Parathyroid adenoma (tissue), 2 donors: ENCODE data around the gene SAA1.

ENCODE experiments used
- H2AFZ ChIP-seq: fragments of 300-600 bp; sonication (generic); one replicate; pipeline ENCODE4 v1.7.0; 2017; ENCODE audit warnings: antibody characterized with exemption, mild to moderate bottlenecking
- H3K27ac ChIP-seq: fragments of 300-600 bp; sonication (generic); one replicate; pipeline ENCODE4 v1.7.0; 2017
- H3K27me3 ChIP-seq: fragments of 300-600 bp; sonication (generic); one replicate; pipeline ENCODE4 v1.7.0; 2017; ENCODE audit warnings: low read length; ENCODE audit not compliant: control insufficient read depth, insufficient read depth
- H3K36me3 ChIP-seq: fragments of 300-600 bp; sonication (generic); one replicate; pipeline ENCODE4 v1.7.0; 2017; ENCODE audit warnings: low read length; ENCODE audit not compliant: control insufficient read depth, insufficient read depth
- H3K4me1 ChIP-seq: fragments of 300-600 bp; sonication (generic); one replicate; pipeline ENCODE4 v1.7.0; 2017; ENCODE audit warnings: control low read depth
- H3K4me2 ChIP-seq: fragments of 300-600 bp; sonication (generic); one replicate; pipeline ENCODE4 v1.7.0; 2017; ENCODE audit warnings: low read length
- H3K4me3 ChIP-seq: fragments of 300-600 bp; sonication (generic); one replicate; pipeline ENCODE4 v1.7.0; 2017; ENCODE audit warnings: low read depth, low read length
- H3K79me2 ChIP-seq: fragments of 300-600 bp; sonication (generic); one replicate; pipeline ENCODE4 v1.7.0; 2017; ENCODE audit warnings: control low read depth
- H3K9ac ChIP-seq: fragments of 300-600 bp; sonication (generic); one replicate; pipeline ENCODE4 v1.7.0; 2017; ENCODE audit warnings: mild to moderate bottlenecking
- H3K9me3 ChIP-seq: fragments of 300-600 bp; sonication (generic); one replicate; pipeline ENCODE4 v1.7.0; 2017; ENCODE audit warnings: low read length; ENCODE audit not compliant: control insufficient read depth
- TF ChIP-seq, protein P1 (sequence below): fragments of 300-600 bp; sonication (generic); IDR thresholded peaks from one replicate; pipeline ENCODE4 v1.7.0; 2017; ENCODE audit warnings: antibody characterized with exemption, mild to moderate bottlenecking
- donor health status: primary hyperparathyroidism.

SAA1 gene

GRCh38 chr11:18225913-18226312 is 40.2 kb upstream of the SAA1 start:
- no peaks in the 10 kb centered on the region for H3K79me2 ChIP-seq
- H3K9ac ChIP-seq: no peak overlapping the region
- no peaks in the 10 kb centered on the region for H3K9me3 ChIP-seq
- H3K4me3 ChIP-seq: no peak overlapping the region
- H2AFZ ChIP-seq: no peak overlapping the region
- no peaks in the 10 kb centered on the region for H3K36me3 ChIP-seq
- TF ChIP-seq, protein P1, sequence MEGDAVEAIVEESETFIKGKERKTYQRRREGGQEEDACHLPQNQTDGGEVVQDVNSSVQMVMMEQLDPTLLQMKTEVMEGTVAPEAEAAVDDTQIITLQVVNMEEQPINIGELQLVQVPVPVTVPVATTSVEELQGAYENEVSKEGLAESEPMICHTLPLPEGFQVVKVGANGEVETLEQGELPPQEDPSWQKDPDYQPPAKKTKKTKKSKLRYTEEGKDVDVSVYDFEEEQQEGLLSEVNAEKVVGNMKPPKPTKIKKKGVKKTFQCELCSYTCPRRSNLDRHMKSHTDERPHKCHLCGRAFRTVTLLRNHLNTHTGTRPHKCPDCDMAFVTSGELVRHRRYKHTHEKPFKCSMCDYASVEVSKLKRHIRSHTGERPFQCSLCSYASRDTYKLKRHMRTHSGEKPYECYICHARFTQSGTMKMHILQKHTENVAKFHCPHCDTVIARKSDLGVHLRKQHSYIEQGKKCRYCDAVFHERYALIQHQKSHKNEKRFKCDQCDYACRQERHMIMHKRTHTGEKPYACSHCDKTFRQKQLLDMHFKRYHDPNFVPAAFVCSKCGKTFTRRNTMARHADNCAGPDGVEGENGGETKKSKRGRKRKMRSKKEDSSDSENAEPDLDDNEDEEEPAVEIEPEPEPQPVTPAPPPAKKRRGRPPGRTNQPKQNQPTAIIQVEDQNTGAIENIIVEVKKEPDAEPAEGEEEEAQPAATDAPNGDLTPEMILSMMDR: no peak
- H3K4me1 ChIP-seq: no peaks in the 10 kb centered on the region
- no peak overlapping the region for H3K27ac ChIP-seq
- no peaks in the 10 kb centered on the region for H3K27me3 ChIP-seq
- H3K4me2 ChIP-seq: no peak overlapping the region

DNA sequence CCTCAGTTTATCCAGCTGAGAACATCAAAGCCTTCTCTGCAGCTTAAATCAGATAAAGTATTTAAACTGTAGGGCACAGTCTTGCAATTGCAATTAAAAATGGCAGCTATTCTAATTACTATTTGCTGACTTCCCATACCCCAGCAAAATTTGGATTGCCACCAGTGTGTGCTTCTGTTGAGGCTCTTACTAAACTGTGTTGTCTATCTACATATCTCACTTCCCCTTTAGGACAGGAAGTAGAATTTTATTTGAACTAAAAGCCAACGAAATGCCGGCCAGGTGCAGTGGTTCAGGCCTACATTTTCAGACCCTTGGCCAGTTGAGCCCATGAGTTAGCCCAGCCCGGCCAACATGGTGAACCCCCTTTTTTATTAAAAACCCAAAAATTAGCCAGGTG is 36.6 kb upstream of the SAA1 start:
- Histone ChIP-seq H3K27ac (no peak overlapping the region), H3K79me2 (no peaks in the 10 kb centered on the region), H3K9me3 (no peaks in the 10 kb centered on the region), H2AFZ (no peak overlapping the region), H3K4me3 (no peak overlapping the region), H3K9ac (no peak overlapping the region), H3K4me1 (no peaks in the 10 kb centered on the region), H3K27me3 (no peaks in the 10 kb centered on the region), H3K36me3 (no peaks in the 10 kb centered on the region), H3K4me2 (no peak overlapping the region)
- TF ChIP-seq, protein P1: no peak

GRCh38 chr11:18230859-18231258 is 35.2 kb upstream of the SAA1 start:
- H3K27me3 ChIP-seq: no peaks in the 10 kb centered on the region
- no peaks in the 10 kb centered on the region for H3K36me3 ChIP-seq
- H3K4me2 ChIP-seq: no peak overlapping the region
- H3K27ac ChIP-seq: no peak overlapping the region
- H3K4me3 ChIP-seq: no peak overlapping the region
- no peak overlapping the region for H2AFZ ChIP-seq
- H3K9ac ChIP-seq: no peak overlapping the region
- TF ChIP-seq, protein P1: no peak
- H3K79me2 ChIP-seq: no peaks in the 10 kb centered on the region
- H3K4me1 ChIP-seq: no peaks in the 10 kb centered on the region
- no peaks in the 10 kb centered on the region for H3K9me3 ChIP-seq

DNA sequence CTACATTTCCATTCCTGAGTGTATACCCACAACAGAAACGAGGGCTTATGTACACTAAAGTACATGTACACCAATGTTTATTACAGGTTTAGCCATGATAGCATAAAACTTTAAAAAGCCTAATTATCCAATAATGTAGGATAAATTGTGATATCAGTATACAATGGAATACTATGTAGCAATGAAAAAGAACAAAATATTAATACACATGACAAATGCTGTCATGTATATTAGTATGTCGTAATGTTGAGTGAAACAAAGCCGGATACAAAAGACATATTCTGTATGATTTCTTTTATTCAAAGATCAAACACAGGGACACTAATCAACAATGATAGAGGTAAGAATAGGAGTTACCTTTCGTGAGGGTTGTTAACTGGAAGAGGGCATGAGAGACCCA is 32.2 kb upstream of the SAA1 start:
- Histone ChIP-seq H3K9me3 (no peaks in the 10 kb centered on the region), H3K4me1 (no peaks in the 10 kb centered on the region), H3K4me3 (no peak overlapping the region), H2AFZ (no peak overlapping the region), H3K9ac (no peak overlapping the region), H3K4me2 (no peak overlapping the region), H3K79me2 (no peaks in the 10 kb centered on the region), H3K36me3 (no peaks in the 10 kb centered on the region), H3K27ac (no peak overlapping the region), H3K27me3 (no peaks in the 10 kb centered on the region)
- TF ChIP-seq, protein P1: no peak
